K562 (cell line): ENCODE measurements around the gene PHTF2. TPM values are rescaled to one million over a fixed set of nuclear protein-coding genes. Genes with fewer than 3 reads are reported as not detected.

Experiments used
- BHLHE40 ChIP-seq: IDR thresholded peaks from 2 replicates; pipeline ENCODE4 v1.6.1; 2011; ENCODE audit warnings: low read length, improper control_type of control experiment
- CEBPB ChIP-seq: fragments of 450-650 bp; IDR thresholded peaks from 2 replicates; pipeline ENCODE4 v1.6.1; 2016; ENCODE audit warnings: missing genetic modification characterization, missing compliant biosample characterization
- JUN ChIP-seq, 2 experiments: sonication (generic) in 1 of 2; formaldehyde crosslinking in 1 of 2; IDR thresholded peaks; 2 replicates each; pipeline versions ENCODE4 v1.6.1 to v1.8.0; 2012 to 2022; ENCODE audit warnings: borderline replicate concordance in 2 of 2, mild to moderate bottlenecking in 2 of 2, improper control_type of control experiment in 1 of 2, low read depth in 1 of 2, low read length in 1 of 2, missing genetic modification reagents in 1 of 2
- KAT7 ChIP-seq: sonication (generic); formaldehyde crosslinking; IDR thresholded peaks from 2 replicates; pipeline ENCODE4 v1.8.0; 2022; ENCODE audit warnings: missing genetic modification reagents, mild to moderate bottlenecking, borderline replicate concordance
- KLF6 ChIP-seq: fragments of 250-450 bp; sonication (Bioruptor Pico); IDR thresholded peaks from 2 replicates; pipeline ENCODE4 v1.4.0; 2020; ENCODE audit warnings: mild to moderate bottlenecking, moderate library complexity, borderline replicate concordance
- MCM2 ChIP-seq: fragments of 450-650 bp; IDR thresholded peaks from 2 replicates; pipeline ENCODE4 v1.6.1; 2017; ENCODE audit warnings: low read depth, mild to moderate bottlenecking
- NR1H2 ChIP-seq: sonication (generic); formaldehyde crosslinking; IDR thresholded peaks from 2 replicates; pipeline ENCODE4 v1.4.0; 2020; ENCODE audit warnings: mild to moderate bottlenecking, missing genetic modification reagents
- TCF7 ChIP-seq: sonication (generic); IDR thresholded peaks from 2 replicates; pipeline ENCODE4 v1.6.1; 2016; ENCODE audit warnings: antibody characterized with exemption, borderline replicate concordance
- ZBTB1 ChIP-seq: sonication (generic); formaldehyde crosslinking; IDR thresholded peaks from 2 replicates; pipeline ENCODE4 v1.8.1; 2023; ENCODE audit warnings: missing genetic modification reagents, low read depth, mild to moderate bottlenecking, borderline replicate concordance
- ZFP36 ChIP-seq: fragments of 150-350 bp; IDR thresholded peaks from 2 replicates; pipeline ENCODE4 v1.6.1; 2018; ENCODE audit warnings: low read length, low read depth; ENCODE audit not compliant: partially characterized antibody
- ZNF253 ChIP-seq: fragments of 250-450 bp; sonication (Bioruptor Pico); conservative IDR thresholded peaks from 2 replicates; pipeline ENCODE4 v1.6.1; 2021; ENCODE audit warnings: mild to moderate bottlenecking
- ZNF282 ChIP-seq: sonication (generic); formaldehyde crosslinking; IDR thresholded peaks from 2 replicates; pipeline ENCODE4 v1.8.1; 2023; ENCODE audit warnings: missing genetic modification reagents
- polyA plus RNA-seq, 8 experiments: library from polyadenylated mRNA; depleted of rRNA in 4 of 8; stranded (reverse) in 5 of 8; unstranded in 3 of 8; fragments of >200 nt; fragmentation: Nextera tagmentation in 2 of 8; fragmentation: Illumina TruSeq in 1 of 8; extraction: Ambion mirVana in 2 of 8; extraction: Trizol in 1 of 8; gene quantifications; 2 replicates each; pipeline versions ENCODE4 v1.2.1 to v1.2.3, GENCODE V29; 2011 to 2014; ENCODE audit warnings: inconsistent platforms in 1 of 8, missing spikeins in 1 of 8
- total RNA-seq, 7 experiments: library from RNA; depleted of rRNA in 6 of 7; stranded (reverse); fragments of >200 nt in 6 of 7; fragmentation: Illumina TruSeq in 2 of 7; extraction: Trizol in 2 of 7; gene quantifications; 2 replicates each; pipeline versions ENCODE4 v1.2.1 to v1.2.3, GENCODE V29; 2011 to 2021; ENCODE audit warnings: low replicate concordance in 1 of 7
- TF ChIP-seq, protein P1 (sequence below): fragments of 450-650 bp; IDR thresholded peaks from 2 replicates; pipeline ENCODE4 v1.6.1; 2016; ENCODE audit warnings: mild to moderate bottlenecking, moderate library complexity
- TF ChIP-seq, protein P2 (sequence below): fragments of 250-450 bp; sonication (Bioruptor Pico); IDR thresholded peaks from 2 replicates; pipeline ENCODE4 v1.9.0; 2021; ENCODE audit warnings: mild to moderate bottlenecking, inconsistent platforms

PHTF2 gene
- total and polyA plus RNA-seq, 9 of the 15 experiments (the other 6 are each of a cell fraction or from before 2014, with no cell fraction given) = 17.9 to 43.6 (median 25.4) TPM

DNA sequence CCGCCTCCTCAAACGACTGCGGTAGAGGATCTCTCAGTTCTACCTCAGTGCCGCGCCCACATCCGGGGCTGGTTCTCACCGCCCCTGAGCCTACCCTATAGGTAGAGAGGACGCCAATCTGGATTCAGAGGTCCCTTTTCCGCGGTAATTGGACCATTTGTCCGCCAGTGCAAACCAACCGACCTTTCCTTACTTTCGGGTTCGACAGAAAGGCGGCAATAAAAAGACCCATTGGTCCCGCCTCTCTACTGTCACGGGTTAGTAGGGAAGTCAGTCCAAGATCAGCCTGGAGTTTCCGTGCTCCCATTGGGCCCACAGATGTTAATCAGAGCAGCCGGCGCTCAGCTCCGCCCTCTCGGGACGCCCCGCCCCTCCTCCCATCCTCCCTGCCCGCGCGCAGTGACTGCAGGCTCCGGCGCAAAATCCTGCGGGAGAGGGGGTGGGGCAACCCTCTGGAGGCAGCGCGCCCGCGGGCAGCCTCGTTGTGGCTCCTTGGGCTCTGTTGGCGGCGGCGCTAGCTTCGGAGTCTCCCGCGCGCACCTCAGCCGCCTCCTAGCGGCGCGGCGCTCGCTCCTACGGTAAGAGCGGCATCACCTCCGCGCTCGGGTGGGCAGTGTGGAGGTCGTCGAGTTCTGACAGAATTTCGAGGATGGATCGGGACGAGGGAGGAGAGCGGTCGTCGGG is at the start of gene PHTF2, which contains the start of gene TMEM60 (continued):
- TF ChIP-seq, protein P1, sequence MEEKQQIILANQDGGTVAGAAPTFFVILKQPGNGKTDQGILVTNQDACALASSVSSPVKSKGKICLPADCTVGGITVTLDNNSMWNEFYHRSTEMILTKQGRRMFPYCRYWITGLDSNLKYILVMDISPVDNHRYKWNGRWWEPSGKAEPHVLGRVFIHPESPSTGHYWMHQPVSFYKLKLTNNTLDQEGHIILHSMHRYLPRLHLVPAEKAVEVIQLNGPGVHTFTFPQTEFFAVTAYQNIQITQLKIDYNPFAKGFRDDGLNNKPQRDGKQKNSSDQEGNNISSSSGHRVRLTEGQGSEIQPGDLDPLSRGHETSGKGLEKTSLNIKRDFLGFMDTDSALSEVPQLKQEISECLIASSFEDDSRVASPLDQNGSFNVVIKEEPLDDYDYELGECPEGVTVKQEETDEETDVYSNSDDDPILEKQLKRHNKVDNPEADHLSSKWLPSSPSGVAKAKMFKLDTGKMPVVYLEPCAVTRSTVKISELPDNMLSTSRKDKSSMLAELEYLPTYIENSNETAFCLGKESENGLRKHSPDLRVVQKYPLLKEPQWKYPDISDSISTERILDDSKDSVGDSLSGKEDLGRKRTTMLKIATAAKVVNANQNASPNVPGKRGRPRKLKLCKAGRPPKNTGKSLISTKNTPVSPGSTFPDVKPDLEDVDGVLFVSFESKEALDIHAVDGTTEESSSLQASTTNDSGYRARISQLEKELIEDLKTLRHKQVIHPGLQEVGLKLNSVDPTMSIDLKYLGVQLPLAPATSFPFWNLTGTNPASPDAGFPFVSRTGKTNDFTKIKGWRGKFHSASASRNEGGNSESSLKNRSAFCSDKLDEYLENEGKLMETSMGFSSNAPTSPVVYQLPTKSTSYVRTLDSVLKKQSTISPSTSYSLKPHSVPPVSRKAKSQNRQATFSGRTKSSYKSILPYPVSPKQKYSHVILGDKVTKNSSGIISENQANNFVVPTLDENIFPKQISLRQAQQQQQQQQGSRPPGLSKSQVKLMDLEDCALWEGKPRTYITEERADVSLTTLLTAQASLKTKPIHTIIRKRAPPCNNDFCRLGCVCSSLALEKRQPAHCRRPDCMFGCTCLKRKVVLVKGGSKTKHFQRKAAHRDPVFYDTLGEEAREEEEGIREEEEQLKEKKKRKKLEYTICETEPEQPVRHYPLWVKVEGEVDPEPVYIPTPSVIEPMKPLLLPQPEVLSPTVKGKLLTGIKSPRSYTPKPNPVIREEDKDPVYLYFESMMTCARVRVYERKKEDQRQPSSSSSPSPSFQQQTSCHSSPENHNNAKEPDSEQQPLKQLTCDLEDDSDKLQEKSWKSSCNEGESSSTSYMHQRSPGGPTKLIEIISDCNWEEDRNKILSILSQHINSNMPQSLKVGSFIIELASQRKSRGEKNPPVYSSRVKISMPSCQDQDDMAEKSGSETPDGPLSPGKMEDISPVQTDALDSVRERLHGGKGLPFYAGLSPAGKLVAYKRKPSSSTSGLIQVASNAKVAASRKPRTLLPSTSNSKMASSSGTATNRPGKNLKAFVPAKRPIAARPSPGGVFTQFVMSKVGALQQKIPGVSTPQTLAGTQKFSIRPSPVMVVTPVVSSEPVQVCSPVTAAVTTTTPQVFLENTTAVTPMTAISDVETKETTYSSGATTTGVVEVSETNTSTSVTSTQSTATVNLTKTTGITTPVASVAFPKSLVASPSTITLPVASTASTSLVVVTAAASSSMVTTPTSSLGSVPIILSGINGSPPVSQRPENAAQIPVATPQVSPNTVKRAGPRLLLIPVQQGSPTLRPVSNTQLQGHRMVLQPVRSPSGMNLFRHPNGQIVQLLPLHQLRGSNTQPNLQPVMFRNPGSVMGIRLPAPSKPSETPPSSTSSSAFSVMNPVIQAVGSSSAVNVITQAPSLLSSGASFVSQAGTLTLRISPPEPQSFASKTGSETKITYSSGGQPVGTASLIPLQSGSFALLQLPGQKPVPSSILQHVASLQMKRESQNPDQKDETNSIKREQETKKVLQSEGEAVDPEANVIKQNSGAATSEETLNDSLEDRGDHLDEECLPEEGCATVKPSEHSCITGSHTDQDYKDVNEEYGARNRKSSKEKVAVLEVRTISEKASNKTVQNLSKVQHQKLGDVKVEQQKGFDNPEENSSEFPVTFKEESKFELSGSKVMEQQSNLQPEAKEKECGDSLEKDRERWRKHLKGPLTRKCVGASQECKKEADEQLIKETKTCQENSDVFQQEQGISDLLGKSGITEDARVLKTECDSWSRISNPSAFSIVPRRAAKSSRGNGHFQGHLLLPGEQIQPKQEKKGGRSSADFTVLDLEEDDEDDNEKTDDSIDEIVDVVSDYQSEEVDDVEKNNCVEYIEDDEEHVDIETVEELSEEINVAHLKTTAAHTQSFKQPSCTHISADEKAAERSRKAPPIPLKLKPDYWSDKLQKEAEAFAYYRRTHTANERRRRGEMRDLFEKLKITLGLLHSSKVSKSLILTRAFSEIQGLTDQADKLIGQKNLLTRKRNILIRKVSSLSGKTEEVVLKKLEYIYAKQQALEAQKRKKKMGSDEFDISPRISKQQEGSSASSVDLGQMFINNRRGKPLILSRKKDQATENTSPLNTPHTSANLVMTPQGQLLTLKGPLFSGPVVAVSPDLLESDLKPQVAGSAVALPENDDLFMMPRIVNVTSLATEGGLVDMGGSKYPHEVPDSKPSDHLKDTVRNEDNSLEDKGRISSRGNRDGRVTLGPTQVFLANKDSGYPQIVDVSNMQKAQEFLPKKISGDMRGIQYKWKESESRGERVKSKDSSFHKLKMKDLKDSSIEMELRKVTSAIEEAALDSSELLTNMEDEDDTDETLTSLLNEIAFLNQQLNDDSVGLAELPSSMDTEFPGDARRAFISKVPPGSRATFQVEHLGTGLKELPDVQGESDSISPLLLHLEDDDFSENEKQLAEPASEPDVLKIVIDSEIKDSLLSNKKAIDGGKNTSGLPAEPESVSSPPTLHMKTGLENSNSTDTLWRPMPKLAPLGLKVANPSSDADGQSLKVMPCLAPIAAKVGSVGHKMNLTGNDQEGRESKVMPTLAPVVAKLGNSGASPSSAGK = peak; percentile 64; the same call in 1 of the 2 replicates
- peak; percentile 6 for TF ChIP-seq ZFP36
- TF ChIP-seq MCM2 = no peak
- TF ChIP-seq, protein P2, sequence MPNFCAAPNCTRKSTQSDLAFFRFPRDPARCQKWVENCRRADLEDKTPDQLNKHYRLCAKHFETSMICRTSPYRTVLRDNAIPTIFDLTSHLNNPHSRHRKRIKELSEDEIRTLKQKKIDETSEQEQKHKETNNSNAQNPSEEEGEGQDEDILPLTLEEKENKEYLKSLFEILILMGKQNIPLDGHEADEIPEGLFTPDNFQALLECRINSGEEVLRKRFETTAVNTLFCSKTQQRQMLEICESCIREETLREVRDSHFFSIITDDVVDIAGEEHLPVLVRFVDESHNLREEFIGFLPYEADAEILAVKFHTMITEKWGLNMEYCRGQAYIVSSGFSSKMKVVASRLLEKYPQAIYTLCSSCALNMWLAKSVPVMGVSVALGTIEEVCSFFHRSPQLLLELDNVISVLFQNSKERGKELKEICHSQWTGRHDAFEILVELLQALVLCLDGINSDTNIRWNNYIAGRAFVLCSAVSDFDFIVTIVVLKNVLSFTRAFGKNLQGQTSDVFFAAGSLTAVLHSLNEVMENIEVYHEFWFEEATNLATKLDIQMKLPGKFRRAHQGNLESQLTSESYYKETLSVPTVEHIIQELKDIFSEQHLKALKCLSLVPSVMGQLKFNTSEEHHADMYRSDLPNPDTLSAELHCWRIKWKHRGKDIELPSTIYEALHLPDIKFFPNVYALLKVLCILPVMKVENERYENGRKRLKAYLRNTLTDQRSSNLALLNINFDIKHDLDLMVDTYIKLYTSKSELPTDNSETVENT (CRISPR knock-in tag) = peak; percentile 89
- no peak for TF ChIP-seq ZNF253 (CRISPR knock-in tag)
- no peak for TF ChIP-seq CEBPB (tag)
- peak; percentile 92 for TF ChIP-seq KAT7
- TF ChIP-seq NR1H2 (CRISPR knock-in tag) = no peak
- peak; percentile 88 for TF ChIP-seq ZBTB1 (CRISPR knock-in tag)
- 0 out of 2 replicates have a peak, but pooled peaks have one; percentile 41 for TF ChIP-seq BHLHE40
- no peak for TF ChIP-seq TCF7
- peak; percentile 51; the same call in 1 of the 2 replicates for TF ChIP-seq KLF6
- no peak; the same call in 1 of the 2 replicates for TF ChIP-seq JUN (IDR thresholded peaks at IDR 0.05; ENCODE audit: borderline replicate concordance, low read depth, low read length)
- TF ChIP-seq JUN (CRISPR knock-in tag; IDR thresholded peaks at IDR 0.05; ENCODE audit: borderline replicate concordance) = no peak
- TF ChIP-seq ZNF282 (CRISPR knock-in tag) = no peak
